T1000 (cell line): Measurements from ENCODE around the gene PPP2R3C.
"Not testable (repeated sequence)": the region's sequence is repeated elsewhere in the genome, so short reads cannot be mapped to it uniquely, and the experiment has no call there.

ENCODE experiments used
- DNase-seq: peaks from one replicate; lab custom pipeline; 2025; ENCODE audit warnings: mixed read lengths; lab: John Stamatoyannopoulos, UW

The PPP2R3C gene

DNA sequence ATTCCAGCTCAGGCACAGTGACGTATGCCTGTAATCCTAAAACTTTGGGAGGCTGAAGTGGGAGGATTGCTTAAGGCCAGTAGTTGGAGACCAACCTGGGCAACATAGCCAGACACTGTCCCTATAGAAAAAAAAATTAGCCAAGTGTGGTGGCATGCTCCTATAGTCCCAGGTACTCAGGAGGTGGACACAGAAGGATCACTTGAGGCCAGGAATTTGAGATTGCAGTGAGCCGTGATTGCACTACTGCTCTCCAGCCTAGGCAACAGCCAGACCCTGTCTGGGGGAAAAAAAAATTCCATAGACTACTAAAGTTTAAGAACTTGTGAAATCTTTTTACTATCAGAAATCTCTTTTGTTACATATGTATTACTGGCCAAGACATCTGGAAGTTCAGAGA lies 69.2 kb downstream of the PPP2R3C start:
- no peak for DNase-seq

GRCh38 chr14:35051796-35052195 lies 70.0 kb downstream of the PPP2R3C start:
- DNase-seq = no peak

DNA sequence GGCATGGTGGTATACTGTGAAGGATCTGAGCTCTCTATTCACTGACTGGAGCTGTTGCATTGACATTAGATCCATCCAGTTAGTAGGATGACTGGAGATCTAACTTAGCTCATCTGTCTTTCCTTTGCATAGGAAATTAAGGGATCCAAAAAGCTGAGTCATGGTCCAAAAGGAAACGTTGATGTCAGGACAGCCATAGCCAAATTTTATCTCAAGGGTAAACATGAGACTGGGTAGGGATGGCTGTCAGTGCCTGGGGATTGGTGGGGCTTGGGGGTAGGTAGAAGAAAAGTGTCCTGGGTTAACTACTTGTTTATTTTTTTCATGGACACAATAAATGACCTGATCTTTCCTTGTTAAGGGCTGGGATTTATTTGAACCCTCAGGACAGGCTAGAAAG lies 71.1 kb downstream of the PPP2R3C start:
- no peak for DNase-seq

DNA sequence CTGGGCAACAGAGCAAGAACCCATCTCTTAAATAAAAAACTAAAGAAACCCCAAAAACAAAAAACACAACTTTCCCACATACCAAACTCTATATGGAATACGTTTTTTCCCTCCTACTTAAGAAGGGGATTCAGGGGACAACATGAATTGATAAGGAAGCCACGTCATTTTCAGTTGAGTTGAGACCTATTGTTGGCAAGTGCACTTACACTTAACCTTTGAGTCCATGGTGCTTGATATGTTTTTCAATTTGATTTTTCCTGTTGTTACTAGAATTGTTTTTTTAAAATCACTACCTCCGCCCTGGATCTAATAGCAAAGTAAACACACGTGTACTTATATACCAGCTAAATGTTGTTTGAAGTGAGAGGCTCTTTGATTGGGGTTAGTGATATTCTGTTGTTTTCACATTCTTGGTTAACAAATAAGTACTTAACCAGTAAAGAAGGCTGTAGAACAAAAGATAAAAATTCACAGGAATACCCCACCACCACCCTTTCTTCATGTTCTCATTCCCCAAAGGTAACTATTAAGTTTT lies 73.7 kb downstream of the PPP2R3C start:
- no peak for DNase-seq

DNA sequence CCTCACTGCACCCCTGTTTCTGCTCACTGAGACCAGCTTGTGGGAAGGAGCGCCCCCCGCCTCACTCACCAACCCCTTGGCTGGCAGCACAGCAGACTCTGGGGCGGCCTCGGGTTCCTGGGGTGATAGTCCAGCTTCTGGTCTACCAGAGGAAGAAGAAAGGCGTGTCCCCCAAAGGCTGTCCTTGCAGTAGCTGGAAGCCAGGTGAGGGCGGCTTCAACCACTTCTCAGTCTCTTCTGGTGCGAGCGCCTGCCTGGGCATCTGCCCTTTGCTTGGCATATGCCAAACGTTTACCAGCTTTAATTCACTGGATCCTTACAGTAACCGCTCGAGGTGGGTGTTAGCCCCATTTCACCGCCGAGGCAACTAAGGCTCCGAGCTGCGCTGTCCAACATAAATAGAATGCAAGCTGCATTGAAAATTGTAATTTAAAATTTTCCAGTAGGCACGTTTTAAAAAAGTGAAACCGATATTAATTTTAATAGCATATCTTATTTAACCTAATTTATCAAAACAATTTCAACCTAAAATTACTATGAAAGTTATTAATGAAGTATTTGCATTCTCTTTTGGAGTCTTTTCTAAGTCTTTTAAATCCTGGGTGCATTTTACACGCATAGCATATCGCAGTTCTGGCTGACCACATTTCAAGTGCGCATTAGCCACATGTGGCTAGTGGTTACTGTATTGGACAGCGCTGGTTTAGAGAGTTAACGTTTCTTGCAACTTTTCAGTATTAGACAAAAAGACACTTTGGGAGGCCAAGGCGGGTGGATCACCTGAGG lies 74.8 kb downstream of the PPP2R3C start:
- DNase-seq = peak; percentile 46

DNA sequence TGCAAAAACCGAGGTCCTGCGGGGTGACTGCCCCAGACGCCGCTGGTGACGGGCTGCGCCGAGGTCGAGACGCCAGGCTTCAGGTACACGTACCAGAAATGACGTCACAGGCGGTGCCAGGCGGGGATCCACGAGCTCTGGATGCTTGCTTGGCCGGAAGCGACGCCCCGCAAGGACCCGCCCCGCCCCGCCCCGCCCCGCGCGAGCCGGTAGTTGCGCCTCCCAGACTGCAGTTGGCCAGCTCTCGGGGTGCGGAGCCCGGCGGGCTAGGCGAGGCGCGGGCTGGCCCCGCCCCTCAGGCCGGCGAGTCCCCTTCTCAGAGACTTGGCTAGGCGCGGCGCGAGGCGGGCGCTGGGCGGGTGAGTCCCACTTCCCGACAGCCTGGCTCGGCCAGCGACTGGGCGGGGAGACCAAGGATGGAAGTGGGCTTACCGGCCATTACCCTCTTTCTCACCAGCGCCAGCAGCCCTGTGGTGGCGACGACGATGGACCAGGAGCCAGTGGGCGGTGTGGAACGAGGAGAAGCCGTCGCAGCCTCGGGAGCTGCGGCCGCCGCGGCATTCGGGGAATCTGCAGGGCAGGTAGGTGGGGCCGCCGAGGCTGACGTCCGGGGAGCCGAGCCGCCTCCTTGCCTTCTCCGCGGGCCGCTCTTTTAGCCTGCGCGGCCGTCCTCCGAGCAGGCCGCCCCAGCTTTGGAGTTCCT lies 75.6 kb downstream of the PPP2R3C start, which contains the start of gene FAM177A1:
Gene FAM177A1, plus strand, starts transcription at position 225 of the 703 bp plus-strand sequence. Its CDS starts 192 bp downstream, at position 417.
- peak; percentile 96 for DNase-seq

DNA sequence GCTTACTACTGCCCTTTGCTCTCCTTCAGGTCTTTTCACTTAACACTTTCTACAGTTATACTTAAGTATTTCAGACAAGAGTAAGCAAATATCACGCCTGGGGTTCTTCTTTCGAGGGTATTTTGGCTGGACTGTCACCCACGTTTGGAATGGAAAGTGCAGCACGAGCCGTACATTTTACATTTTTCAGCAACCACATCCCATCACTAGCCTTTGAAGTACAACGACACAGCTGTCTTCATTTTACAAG lies 76.1 kb downstream of the PPP2R3C start:
- DNase-seq = no peak

GRCh38 chr14:35044939-35045797 lies 76.6 kb downstream of the PPP2R3C start:
- no peak for DNase-seq

DNA sequence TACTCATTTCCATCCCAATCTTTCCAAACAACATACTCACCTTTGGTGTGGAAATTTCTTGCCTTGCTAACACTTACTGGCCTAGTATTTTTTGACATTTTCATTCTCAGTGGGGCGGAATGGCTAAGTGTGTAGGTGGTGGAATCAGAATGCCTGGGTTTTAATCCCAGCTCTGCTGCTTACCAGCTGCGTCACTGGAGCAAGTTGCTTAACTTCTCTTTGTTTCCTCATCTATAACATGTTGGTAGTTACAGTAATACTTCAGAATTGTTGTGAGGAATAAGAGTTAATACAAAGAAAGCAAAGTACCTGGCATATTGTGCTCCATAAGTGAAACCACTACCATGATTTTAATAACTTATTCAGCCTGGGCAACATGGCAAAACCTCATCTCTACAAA lies 78.7 kb downstream of the PPP2R3C start:
- no peak for DNase-seq

DNA sequence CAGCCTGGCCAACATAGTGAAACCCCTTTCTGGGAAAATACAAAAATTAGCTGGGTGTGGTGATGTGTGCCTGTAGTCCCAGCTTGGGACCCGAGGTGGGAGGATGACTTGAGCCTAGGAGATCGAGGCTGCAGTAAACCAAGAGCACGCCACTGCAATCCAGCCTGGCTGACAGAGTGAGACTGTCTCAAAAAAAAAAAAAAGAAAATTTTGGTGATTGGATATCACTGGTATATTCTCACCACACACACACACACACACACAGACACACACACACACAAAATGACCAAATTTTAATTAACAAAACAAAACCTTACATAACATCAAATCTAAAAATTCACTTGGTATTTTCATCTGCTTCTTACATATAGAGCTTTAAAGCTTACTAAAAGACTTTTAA lies 79.2 kb downstream of the PPP2R3C start:
- DNase-seq = no peak

DNA sequence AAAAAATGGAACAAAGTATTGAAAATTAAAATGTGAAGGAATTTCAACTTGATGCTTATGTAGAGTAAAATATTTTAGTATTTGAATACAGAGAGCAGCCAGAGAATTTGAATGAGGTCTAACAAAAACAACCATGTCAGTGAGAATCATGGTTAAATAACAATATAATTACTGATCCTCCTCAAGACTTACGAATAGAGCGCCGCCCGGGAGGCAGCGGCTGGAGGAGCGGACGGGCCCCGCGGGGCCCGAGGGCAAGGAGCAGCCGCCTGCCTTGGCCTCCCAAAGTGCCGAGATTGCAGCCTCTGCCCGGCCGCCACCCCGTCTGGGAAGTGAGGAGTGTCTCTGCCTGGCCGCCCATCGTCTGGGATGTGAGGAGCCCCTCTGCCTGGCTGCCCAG lies 83.5 kb downstream of the PPP2R3C start:
- DNase-seq = not testable (repeated sequence)
